ENCODE measurements around the gene C2CD2.
A peak's percentile ranks its signal among the peaks of the same experiment; 100 is the strongest.
"Not testable (repeated sequence)": the region's sequence is repeated elsewhere in the genome, so short reads cannot be mapped to it uniquely, and the experiment has no call there.

C2CD2 gene

DNA sequence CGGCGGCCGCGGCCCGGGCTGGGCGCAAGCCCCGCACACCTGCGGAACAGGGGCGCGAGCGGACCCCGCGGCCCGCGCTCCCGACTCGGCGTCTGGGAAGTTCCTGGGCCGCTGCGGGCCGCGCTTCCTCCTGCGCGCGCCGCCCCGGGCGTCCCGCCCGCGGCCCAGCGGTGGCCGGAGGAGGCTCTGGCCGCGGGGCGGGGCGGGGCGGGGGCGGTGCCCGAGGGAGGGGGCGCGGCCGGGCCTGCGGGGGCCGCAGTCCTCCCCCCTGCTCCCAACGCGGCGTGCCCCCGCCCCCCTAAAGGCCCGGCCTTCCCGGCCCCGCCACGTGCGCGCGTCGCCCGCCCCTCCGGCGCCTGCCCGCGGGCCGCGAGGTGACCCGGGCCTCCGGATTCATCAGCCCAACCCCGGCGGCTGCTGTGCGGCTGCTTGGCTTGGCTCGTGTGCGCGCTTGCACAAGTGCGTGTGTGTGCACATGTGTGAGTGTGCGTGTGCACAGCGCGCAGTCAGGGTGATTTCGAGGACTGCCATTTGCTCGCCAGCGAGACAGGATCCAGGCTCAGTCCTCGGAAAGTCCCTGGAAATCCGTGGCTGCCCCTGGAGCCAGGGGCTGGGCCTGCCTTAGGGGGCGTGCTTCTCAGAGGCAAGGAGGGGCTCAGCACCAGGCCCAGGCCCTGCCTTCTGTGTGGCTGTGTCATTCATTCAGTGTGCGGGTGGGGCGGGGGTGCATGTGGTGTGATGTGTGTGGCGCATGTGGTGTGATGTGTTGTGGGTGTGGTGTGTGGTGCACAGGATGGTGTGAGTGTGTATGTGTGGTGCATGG, at the start of gene C2CD2:
TSS of gene C2CD2 (minus strand) at position 188 of the 823 bp plus-strand sequence. CDS start 370 bp downstream, outside the sequence.
- peak; percentile 47 for DNase-seq (ENCODE audit: low spot score)

DNA sequence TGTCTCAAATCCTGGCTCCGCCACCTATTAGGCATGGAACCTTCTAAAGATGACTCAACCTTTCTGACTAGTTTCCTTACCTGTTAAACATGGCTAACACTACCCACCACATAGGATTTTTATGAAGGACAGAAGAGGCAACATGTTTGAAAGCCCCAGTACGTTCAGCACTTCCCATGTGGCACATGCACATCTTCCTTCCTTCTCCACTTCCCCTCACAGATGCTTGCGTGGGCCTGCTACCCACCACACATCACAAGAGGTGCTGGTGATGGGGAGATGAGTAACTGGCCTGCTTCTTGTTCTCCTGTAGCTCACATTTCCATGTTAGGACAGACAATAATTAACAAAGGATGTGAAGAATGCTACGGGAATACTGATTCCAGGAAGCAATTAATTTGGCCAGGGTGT, 49.2 kb upstream of the C2CD2 start:
- DNase-seq (ENCODE audit: low spot score), result no peak

DNA sequence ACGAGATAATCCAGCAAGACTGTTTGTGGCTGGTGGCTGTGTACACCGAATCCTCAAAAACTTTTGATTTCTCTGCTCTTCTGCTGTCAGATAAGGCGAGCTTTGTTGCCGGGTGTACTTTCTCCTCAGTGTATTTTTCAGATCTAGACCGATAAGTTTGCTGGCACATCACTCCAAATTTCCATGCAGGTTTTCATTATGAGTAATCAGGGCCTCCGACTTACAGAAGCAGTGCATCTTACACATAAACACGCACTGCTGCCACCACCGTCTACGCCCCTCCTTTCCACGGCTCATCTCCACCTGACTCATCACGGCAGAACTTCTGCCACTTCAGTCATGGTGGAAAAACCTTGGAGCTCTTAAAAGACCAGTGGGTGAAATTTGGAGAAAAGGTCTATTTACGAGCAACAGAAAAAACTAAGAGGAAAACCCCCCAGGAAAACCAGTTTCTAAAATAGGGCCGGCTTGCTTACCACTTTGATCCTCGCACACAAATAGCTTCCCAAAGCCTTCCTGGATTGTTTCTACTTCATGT, 48.7 kb upstream of the C2CD2 start:
- peak; percentile 31 for DNase-seq (ENCODE audit: low spot score)

DNA sequence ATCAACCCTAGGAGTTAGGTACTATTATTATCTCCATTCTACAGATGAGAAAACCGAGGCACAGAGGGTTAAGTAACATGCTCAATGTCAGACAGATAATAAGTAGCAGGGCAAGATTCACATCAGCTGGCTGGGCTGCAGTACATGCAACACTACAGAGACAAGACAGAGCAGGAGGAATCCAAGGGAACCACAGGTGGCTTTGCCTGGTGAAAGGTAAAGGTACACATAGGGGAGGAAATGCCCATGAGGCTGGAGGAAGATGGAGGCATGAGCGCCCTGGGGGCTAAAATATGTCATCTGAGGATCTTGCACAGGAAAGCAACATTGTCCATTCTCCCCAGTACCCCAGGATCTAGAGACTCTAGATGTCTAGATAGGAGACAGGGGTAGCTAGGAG, 48.0 kb upstream of the C2CD2 start:
- DNase-seq (ENCODE audit: low spot score), result no peak

DNA sequence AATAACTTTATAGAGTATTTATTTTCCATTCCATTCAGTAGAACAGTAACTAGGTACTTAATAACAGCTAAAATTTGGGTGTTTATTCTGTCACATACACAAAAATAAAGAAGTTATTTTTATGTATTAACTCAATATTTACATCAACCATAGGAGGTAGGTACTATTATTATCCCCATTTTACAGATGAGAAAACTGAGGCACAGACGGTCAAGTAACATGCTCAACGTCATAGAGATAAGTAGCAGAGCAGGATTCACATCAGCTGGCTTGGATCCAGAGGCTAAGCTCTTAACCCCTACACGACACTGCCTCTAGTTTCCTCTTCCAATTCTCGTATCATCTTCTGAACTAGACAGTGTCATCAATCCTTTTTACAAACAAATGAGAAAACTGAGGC, 47.1 kb upstream of the C2CD2 start:
- no peak for DNase-seq (ENCODE audit: low spot score)

DNA sequence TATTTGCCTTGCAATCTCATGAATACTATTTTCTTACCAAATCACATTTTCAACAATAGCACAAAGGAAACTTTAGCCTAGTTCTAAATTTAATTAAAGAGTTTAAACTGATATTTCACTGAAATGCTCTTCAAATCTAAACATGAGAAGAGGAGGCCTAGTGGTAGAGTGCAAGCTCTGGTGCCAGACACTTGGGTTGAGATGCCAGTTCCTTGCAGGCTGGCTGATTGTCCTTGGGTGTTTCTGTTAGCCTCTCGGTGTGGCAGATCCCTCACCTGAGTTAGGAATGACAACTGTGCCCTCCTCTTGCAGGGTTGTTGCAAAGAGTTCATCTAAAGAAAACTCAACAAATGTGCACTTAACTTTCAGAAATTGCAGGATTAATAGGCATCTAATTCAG, 43.8 kb upstream of the C2CD2 start:
- no peak for DNase-seq (ENCODE audit: low spot score)

DNA sequence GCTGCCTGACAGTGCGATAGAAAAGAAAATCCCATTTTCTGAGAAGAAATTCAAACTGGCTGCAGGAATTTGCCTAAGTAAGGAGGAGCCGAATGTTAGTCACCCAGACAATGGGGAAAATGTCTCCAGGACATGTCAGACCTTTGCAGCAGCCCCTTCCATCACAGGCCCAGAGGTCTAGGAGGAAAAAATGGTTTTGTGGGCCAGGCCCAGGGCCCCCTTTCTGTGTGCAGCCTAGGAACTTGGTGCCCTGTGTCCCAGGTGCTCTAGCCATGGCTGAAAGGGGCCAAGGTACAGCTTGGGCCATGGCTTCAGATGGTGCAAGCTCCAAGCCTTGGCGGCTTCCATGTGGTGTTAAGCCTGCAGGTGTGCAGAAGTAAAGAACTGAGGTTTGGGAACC, 41.8 kb upstream of the C2CD2 start:
- no peak for DNase-seq (ENCODE audit: low spot score)

DNA sequence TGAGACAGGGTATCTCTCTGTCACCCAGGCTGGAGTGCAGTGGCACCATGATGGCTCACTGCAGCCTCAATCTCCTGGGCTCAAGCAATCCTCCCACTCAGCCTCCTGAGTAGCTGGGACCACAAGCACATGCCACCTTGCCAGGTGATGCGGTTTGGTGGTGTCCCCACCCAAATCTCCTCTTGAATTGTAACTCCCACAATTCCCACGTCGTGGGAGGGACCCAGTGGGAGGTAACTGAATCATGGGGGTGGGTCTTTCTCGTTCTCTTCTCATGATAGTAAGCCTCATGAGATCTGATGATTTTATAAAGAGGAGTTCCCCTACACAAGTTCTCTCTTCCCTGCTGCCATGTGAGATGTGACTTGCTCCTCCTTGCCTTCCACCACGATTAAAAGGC, 40.8 kb upstream of the C2CD2 start:
- DNase-seq (ENCODE audit: low spot score), result not testable (repeated sequence)

DNA sequence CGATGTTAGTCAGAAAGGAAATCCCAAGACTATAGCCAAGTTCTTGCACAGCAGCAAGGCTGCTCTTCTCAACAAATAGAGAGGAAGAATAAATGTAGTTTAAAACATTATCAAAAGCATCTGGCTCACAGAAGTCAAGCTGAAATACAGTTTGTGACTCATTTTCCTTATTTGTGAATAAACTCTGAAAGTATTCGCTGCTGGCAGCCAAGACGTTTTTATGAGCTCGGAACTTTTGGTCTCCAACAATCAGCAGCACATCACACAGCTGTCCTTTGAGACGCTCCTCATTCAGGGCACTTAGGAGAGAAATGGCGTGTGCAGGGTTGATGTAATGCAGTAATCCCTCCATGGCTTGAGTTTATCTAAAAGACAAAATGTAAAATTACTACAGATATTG, 39.9 kb upstream of the C2CD2 start:
- no peak for DNase-seq (ENCODE audit: low spot score)

DNA sequence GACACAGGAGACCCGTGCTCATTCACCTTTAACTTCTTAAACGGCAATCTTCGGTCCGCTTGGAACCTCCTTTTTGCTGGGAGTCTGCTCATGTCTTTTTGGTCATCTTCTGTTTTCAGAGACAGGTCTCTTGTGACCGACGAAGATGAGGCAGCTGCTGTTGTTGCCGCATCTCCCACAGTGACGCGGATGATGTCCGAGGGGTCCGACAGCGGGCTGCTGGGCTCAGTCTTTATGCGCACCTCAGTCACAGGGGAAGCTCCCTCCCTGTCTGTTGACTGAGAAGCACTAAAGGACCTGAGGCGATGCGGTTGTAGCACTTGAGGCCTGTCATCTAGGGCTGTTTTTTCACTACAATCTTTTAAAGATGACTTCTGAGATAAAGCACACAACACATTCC, 38.8 kb upstream of the C2CD2 start:
- DNase-seq (ENCODE audit: low spot score), result no peak

DNA sequence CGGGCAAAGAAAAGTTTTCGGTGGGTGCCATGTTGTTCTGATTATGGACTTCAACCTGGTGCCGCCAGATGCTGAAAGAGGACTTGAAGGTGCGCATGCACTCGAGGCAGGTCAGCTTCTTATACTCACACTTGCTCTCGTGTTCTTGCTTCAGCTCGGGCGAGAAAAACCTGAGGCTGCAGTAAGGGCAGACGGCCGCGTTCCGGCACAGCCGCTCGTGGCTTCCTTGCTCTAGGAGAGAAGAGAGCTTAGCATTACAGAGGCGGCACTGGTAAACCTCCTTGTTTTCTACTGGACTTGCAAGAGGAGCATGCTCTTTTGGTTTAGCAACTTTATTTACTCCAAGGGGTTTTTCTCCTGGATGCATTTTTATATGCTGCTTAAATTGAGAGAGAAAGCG, 37.8 kb upstream of the C2CD2 start:
- DNase-seq (ENCODE audit: low spot score), result no peak

DNA sequence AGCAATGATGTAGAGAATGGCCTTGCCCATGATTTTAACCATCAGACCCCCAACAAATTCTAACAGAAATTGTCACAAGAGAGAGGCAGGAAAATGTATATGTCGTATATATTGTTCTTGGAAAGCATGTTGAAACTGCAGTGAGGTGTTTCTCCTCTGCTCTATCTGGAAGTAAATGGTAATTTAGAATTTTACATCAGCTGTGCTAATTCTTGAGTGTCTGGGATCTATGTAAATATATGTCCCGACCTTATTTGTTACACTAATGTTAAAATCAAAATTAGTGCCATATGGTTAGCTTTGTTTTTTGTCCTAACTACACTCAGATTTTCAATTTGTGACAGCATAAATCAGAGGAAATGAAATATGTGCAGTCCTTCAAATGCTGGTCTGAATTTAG, 35.9 kb upstream of the C2CD2 start:
- no peak for DNase-seq (ENCODE audit: low spot score)

DNA sequence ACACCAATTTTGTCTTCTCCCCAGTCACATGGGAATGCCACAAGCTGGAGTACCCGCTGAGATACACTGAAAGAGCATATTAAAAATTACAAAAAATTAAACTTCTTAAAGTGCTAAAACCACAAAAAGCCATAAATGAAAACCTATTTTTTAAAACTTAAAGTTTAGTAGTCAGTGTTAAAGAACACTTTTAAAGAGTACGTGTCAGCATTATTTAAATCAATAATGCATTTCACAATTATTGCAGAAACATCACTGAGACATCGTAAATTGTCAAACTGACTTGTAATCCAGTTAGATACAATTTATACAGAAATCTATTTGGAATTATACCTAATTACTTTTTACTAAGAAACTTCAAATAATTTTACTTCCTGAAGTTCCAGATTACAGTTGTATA, 33.5 kb upstream of the C2CD2 start:
- DNase-seq (ENCODE audit: low spot score), result no peak

DNA sequence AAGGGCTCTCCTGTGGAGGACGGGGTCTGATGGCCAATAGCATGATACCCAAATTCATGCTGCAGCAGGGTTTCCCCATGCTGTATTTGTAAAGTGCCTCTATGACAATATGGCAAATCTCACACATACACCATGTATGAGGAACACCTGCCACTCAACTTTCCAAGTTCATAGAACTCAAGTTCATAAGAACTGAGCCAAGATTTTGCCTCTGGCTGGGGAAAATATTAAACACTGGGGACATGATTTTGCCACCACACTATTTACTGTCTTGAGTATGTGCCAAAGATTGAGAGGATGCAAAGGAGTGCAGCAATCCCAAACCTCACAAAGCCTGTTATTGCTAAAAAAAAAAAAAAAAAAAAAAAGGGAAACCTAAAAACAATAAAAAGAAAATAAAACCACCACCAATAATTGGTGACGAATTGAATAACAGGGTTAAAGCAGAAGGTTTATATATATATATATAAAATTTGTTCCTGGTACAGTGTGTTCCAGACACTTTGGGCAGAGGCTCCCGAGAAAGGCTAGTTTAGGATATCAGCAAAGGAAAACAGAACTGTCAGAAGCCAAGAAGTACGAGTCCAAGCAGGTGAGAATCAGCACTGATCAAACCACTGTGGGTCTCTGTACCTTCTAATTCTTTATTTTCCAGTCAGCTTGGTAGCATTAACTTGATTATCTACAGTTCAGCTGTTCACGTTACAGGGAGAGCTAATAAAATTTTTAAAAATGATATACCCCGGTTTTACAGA, 32.0 kb upstream of the C2CD2 start:
- no peak for DNase-seq (ENCODE audit: low spot score)

DNA sequence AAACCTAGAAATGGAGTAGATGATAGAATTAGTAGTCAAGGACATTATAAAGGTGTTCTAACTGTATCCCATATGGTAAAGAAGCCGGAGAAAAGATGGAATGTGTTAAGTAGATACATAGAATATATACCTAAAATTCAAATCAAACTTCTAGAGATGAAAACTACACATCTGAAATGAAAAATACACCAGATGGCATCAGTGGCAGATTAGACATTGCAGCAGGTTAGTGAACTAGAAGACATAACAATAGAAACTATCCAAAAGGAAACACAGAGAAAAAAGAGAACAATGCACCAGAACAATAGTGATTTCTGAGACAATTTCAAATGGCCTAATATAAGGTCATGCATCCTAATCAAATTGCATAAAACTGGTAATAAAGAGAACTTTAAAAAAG, 29.4 kb upstream of the C2CD2 start:
- no peak for DNase-seq (ENCODE audit: low spot score)

DNA sequence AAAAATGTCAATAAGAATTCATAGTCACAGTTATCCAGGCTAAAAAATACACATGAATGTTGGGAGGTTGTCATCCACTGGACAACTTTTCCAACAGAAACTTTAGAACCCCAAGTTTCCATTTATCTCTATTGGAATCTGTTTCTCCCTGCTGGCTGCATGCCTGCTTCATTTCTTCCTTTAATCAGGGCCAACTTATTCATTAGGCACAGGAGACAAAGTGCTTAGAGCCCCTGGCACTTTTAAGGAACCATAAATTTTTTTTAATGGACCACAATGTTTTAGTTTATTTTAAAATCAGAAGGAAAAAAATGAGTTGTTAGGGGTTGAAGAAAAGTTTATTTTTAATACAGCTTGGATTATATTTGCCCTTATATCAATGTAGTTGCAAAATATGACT, 26.7 kb upstream of the C2CD2 start:
- no peak for DNase-seq (ENCODE audit: low spot score)

DNA sequence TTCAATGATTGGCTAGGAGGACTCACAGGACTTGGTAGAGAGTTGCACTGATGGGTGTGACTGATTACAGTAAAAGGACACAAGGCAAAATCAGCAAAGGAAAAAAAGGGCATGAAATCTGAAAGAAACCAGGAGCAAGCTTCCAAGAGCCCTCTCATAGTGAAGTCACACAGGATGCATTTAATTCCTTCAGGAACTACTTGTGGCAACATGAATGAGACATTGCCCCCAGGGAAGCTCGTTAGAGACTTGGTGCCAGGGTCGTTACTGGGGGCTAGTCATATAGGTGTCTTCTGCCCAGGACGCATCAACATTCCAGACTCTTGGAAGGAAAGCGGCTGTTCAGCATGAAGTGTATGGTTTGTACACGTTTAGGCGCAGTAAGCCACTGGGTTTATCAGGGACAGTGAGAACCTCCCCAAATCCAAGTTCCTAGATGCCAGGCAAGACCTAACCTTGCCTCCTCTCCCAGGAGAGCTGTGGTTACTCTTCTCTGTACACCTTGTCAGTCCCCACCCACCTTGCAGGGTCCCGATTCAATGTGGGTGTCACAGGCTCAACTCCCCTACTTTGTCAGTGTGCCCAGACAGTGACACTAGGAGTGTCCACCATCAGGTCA, 26.0 kb upstream of the C2CD2 start:
- DNase-seq (ENCODE audit: low spot score), result no peak

DNA sequence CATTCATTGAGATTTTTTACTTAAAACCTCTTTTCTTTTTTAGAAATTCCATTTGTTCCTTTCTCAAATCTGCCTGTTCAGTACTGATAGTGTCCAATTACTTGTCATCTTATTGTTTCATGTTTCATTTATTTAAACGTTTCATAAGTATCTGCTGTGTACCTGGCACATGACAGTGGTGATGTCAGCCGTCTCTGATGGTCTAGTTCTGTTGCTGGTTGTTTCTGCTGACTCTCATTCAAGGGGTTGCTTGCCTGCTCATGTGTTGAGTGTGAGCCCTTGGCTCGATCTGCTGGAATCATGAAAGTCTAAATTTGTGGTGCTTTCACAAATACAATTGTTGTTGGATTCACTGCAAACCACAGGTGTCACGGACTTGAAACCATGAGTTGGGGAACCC, 25.5 kb upstream of the C2CD2 start:
- no peak for DNase-seq (ENCODE audit: low spot score)

DNA sequence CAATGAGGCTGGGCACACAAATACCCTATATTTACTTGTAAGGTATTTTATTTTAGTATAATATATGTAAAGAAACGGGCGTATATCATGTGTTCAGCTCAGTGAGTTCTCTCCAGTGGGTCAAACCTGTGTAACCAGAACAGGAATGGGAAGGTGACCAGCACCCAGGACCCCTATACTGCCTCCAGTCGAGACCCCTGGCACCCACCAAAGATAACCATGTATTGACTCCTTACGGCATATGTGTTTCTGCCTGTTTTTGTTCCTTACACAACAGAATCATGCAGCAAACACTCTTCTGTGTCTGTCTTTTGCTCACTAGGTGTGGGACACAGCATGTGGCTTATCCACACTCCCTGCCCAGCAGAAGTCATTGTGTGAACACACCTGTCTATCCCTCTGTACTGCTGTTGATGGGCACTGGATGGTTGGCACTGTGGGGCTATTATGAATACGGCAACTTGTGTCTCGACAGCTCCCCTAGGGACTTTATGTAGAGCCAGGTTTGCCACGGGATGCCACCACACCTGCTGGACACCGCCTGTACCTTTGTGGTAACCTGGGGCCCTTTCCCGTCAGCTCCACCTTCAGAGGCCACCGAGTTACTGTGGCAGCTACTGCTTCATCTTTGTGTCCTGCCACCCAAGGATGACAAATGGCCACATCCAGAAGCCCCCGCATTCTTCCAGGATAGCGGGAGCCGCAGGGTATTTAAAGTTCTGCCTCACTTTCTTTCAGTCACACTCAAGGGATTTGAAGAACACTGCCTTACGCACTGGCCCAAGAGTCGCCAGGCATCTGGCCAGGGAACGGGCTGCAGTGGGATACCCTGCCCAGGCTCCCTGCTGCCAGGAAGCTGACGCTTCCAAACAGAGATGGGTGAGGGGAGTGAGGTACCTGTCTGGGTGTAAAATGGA, 23.5 kb upstream of the C2CD2 start:
- DNase-seq (ENCODE audit: low spot score), result no peak

DNA sequence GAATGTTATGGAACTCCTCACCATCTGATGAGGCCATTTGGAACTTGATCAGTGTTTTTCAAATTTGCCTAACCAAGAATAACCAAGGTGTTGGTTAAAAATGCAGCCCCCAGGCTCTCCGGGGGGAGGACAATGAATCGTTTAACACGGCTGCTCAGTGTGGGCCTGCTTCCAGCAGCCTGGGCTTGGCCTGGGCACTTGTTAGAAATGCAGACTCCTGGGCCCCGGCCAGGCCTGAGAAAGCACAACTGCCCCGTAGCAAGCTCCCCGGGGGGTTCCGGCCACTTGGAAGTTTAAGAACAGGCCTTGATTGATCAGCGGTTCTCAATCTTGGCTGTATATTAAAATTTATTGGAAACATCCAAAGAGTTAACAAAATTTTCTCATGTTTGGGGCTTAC, 22.8 kb upstream of the C2CD2 start:
- DNase-seq (ENCODE audit: low spot score), result no peak

DNA sequence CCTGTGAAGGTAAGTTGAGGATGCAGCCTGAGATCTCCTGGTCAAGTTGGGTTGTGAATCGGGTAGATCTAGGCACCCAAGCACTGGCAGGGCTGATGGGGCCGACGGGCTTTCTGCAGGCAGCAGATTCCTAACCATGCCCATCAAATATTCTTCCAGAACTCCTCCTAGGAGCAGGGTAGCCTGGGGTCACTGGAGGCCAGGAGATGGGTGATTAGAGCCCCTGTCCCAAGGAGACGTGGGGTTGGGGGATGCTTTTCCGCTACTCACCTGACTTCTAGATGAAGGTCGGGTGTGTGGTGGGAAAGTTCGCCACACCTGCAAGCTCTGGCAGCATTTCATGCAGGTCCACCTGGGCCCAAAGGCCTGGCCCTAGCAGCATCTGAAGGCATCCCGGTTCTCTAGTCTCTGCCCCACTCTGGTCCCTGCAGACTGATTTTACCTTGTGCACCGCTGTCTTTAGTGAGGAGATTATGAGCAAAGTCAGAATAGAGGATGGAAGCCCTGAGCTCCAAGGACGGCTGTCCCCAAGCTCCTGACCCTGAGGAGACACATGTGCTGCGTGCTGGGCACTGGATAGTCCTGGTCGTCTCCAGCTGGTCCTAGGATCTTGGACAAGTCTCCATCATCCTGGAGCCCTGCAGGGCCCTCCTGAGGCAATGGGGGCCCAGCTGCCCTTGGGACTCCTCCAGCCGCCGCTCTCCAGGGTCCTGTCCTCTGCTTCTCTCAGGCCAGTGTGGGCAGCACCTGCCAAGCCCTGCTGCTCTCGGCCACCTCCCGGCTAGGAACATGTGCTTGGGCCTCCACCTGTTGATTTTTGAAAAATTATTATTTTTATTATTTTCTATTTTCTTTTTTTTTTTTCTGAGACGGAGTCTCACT, 21.8 kb upstream of the C2CD2 start:
- DNase-seq (ENCODE audit: low spot score), result no peak
